ENCODE results near the gene SHMT2. TPM values are rescaled to one million over a fixed set of nuclear protein-coding genes. Genes with fewer than 3 reads are reported as not detected.

SHMT2 gene
- total RNA-seq, 1 donor from 2014 or later, result 54.0 TPM

DNA sequence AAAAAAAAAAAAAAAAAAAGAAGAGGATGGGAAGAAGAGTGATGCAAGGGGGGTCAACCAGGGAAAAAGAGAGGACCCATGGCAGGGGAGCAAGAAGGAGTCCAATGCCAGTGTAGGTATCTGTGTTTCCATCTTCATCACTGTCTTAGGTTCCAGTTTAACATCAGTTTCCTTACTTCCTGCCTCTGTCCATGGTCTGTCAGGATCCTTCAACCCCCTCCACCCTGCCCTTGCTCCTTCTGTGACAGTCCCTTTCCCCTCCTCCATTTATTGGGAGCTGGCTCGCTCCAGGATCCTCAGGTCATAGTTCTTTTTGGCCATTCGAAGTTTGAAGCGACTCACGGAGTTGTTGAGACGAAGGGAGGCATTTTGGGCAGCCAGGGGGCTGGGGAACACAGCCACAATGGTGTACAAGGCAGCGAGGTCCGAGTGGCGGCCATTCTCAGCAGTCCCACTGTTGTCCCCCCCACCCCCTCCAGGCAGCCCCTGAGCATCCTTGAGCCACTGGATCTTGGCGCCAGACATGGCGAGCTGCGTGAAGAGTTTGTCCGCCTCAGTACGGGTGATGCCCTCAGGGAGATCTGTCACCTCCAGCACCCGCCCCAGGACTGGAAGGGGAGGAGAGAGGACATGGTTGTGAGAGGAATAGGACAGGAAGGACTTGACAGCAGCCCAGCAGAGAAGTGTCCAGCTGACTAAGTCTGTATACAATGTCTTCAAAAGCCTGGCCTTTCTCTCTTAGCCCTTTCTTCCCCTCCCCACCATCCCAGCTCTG lies 25.2 kb downstream of the SHMT2 start:
- Histone ChIP-seq H3K36me3 (peaks cover 0 to 36% of the 10 kb centered on the region in 2 donors), H3K9me3 (no peaks in the 10 kb centered on the region), H3K4me1 (no peaks in the 10 kb centered on the region), H3K27ac (no peak overlapping the region), H3K27me3 (no peaks in the 10 kb centered on the region), H3K4me3 (no peak overlapping the region)
- DNase-seq (ENCODE audit: extremely low spot score in 2 of 2), result no peak
- TF ChIP-seq, protein P1, sequence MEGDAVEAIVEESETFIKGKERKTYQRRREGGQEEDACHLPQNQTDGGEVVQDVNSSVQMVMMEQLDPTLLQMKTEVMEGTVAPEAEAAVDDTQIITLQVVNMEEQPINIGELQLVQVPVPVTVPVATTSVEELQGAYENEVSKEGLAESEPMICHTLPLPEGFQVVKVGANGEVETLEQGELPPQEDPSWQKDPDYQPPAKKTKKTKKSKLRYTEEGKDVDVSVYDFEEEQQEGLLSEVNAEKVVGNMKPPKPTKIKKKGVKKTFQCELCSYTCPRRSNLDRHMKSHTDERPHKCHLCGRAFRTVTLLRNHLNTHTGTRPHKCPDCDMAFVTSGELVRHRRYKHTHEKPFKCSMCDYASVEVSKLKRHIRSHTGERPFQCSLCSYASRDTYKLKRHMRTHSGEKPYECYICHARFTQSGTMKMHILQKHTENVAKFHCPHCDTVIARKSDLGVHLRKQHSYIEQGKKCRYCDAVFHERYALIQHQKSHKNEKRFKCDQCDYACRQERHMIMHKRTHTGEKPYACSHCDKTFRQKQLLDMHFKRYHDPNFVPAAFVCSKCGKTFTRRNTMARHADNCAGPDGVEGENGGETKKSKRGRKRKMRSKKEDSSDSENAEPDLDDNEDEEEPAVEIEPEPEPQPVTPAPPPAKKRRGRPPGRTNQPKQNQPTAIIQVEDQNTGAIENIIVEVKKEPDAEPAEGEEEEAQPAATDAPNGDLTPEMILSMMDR (IDR thresholded peaks at IDR 0.05), result no peak
- no peak for TF ChIP-seq POLR2AphosphoS5 (IDR thresholded peaks at IDR 0.05; ENCODE audit: insufficient read depth in 1 of 2, low read depth in 1 of 2)
- no peak for TF ChIP-seq POLR2A (IDR thresholded peaks at IDR 0.05)
- intact Hi-C loops (cut with DNase I), result loop anchor here (5.0 kb wide), 1 partner anchor 63 kb away; no protein-coding TSS in a partner anchor

DNA sequence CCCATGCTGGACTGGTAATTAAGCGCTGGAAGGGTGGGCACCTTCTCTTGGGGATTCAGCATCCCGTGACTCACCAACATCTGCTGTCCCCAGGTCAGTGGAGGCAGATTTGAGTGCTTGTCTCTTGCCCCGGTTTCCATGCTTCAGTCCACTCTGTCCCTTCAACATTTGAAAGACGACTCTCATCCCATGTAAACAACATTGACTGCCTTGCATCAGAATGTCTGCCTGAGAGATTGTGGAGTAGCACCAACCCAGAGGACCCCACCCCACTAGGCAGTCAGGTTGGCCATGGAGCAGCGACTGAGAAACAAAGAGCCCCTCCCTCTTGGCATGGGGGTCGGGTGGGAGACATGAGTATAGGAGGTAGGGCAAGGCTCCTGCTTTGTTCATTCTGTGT lies 26.4 kb downstream of the SHMT2 start:
- intact Hi-C loops (cut with DNase I), result loop anchor here (5.0 kb wide), 1 partner anchor 61 kb away; no protein-coding TSS in a partner anchor
- no peak overlapping the region for H3K27ac ChIP-seq
- peaks cover 0 to 46% of the 10 kb centered on the region in 2 donors for H3K36me3 ChIP-seq
- H3K9me3 ChIP-seq, result no peaks in the 10 kb centered on the region
- H3K27me3 ChIP-seq, result no peaks in the 10 kb centered on the region
- no peak overlapping the region for H3K4me3 ChIP-seq
- no peak for DNase-seq (ENCODE audit: extremely low spot score in 2 of 2)
- TF ChIP-seq, protein P1 (IDR thresholded peaks at IDR 0.05), result no peak
- TF ChIP-seq POLR2AphosphoS5 (IDR thresholded peaks at IDR 0.05; ENCODE audit: insufficient read depth in 1 of 2, low read depth in 1 of 2) (no peak), POLR2A (IDR thresholded peaks at IDR 0.05) (no peak)
- H3K4me1 ChIP-seq, result no peaks in the 10 kb centered on the region

DNA sequence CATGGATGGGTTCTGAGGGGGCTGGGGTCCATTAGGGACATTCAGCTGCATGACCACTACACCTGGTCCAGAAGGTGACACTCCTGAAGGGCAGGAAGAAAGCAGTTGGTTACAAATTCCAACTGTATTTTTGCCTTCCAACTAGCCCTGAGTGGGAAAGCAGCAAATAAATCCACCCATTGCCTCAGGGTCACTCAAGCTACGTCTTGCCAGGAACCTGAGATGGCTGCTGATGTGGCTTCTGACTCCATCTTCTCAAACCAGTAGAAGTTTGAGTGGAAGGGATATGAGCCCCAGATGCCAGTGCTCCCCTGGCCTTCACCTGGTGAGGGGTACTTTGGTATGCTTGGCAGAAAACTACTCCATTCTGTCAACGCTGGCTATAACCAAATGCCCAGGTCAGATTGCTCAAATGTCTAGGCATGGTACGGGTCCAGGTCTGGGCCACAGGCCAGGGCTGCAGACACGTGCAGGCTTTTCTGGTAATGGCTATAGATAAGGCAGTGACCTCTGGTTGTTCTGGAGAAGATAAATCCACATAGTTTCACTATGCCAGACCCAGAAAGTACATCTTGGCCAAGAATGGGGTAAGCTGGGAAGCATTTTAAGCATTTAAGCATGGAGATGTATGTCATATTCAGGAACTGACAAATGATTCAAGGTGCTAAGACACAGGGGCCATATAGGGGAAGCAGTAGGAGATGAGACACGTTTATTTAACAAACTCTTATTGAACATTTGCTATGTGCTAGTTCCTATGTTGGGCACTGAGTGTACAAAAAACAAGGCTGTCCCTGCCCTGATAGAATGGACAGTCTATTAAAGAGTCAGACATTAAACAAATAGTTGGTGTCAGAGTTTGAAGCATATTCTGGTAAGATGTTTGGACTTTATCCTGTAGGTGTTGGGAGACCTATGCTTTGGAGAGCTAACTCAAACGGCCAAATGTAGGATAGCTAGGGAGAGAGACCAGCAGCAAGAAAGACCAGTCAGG lies 29.8 kb downstream of the SHMT2 start:
- no peaks in the 10 kb centered on the region for H3K9me3 ChIP-seq
- no peak overlapping the region for H3K4me3 ChIP-seq
- intact Hi-C loops (cut with DNase I), result loop anchor here (5.0 kb wide), 1 partner anchor 58 kb away; no protein-coding TSS in a partner anchor
- H3K36me3 ChIP-seq, result peaks cover 0 to 47% of the 10 kb centered on the region in 2 donors
- DNase-seq (ENCODE audit: extremely low spot score in 2 of 2), result no peak
- TF ChIP-seq, protein P1 (IDR thresholded peaks at IDR 0.05), result no peak
- no peak for TF ChIP-seq POLR2A (IDR thresholded peaks at IDR 0.05)
- TF ChIP-seq POLR2AphosphoS5 (IDR thresholded peaks at IDR 0.05; ENCODE audit: insufficient read depth in 1 of 2, low read depth in 1 of 2), result no peak
- H3K4me1 ChIP-seq, result no peaks in the 10 kb centered on the region
- no peak overlapping the region for H3K27ac ChIP-seq
- no peaks in the 10 kb centered on the region for H3K27me3 ChIP-seq

DNA sequence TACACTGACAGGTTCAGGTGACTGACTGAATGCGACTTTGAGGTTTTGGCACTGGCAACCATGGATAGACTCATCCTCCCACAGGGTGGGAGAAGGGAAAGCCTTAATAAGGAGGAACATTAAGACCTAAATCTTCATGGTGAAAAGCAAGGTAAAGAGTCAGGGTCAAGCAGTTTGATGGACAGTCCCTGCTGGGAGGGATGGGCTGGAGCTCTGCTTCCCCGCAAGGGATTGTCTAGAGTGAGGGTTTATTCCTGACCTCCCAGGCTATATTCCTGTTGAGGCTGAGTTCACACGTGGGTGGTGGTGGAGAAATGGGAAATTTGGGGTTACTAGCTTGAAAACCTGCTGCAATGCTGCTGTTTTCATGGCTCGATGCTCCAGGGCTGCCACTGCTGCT lies 30.9 kb downstream of the SHMT2 start:
- Histone ChIP-seq H3K4me1 (no peaks in the 10 kb centered on the region), H3K4me3 (no peak overlapping the region), H3K27me3 (no peaks in the 10 kb centered on the region), H3K9me3 (no peaks in the 10 kb centered on the region), H3K36me3 (peaks cover 0 to 47% of the 10 kb centered on the region in 2 donors), H3K27ac (no peak overlapping the region)
- TF ChIP-seq POLR2A (IDR thresholded peaks at IDR 0.05) (no peak), POLR2AphosphoS5 (IDR thresholded peaks at IDR 0.05; ENCODE audit: insufficient read depth in 1 of 2, low read depth in 1 of 2) (no peak)
- TF ChIP-seq, protein P1 (IDR thresholded peaks at IDR 0.05), result no peak
- intact Hi-C loops (cut with DNase I), result loop anchor here (5.0 kb wide), 1 partner anchor 192 kb away; no protein-coding TSS in a partner anchor
- DNase-seq (ENCODE audit: extremely low spot score in 2 of 2), result no peak
